Peyer's patch (tissue), 4 donors: ENCODE data around the gene TLR1.

ENCODE experiments used
- POLR2A ChIP-seq, 2 donors: fragments of 450-650 bp; IDR thresholded peaks; one replicate each; pipeline ENCODE4 v1.5.1; 2017; ENCODE audit warnings: antibody characterized with exemption in 2 of 2, mild to moderate bottlenecking in 2 of 2, moderate library complexity in 2 of 2
- TF ChIP-seq, protein P1 (sequence below), 6 experiments: fragments of 450-650 bp in 4 of 6; fragments of 200-600 bp in 2 of 6; sonication (generic) in 1 of 6; IDR thresholded peaks; one replicate each; pipeline ENCODE4 v1.5.1; 2017 to 2019; ENCODE audit warnings: antibody characterized with exemption in 6 of 6, mild to moderate bottlenecking in 3 of 6, moderate library complexity in 1 of 6

DNA sequence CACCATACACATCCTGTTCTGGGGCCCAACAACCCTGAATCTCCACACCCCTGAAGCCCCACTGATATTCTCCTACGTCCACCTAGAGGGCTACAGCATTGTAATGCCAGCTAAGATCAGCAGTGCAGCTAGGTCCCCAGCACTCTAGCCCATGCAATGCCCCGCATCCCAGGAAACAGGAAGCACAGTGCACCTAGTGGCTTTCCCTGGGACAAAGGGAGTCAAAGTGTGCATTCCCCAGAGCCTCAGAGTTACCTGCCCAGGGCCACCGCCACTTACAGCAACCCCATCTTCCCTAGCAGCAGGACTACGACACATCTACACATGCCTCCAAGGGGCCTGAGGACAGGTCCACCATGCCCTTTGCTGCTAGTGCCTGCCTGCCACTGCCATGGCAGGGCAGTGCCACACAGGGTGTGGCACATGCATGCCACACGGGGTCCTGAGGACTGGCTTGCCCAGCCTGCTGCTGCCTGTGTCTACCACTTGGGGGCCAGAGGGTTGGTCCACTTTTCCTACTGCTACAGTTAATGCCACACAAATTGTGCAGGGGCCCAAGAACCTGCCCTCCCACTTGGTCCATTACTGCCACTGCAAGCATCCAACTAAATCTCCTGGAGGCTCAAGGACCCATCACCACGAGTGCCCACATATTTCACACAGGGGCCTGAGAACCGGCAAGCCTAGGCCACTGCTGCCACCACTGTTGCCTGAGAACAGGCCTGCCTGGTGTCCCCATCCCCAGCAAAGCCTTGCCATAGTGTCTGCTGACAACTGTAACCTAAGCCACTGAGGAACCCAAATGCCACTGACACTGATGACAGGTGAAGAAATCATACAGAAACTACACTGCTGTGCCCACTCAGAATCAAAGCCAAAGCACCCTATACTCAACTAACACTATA, 28.3 kb upstream of the TLR1 start:
- TF ChIP-seq, protein P1, sequence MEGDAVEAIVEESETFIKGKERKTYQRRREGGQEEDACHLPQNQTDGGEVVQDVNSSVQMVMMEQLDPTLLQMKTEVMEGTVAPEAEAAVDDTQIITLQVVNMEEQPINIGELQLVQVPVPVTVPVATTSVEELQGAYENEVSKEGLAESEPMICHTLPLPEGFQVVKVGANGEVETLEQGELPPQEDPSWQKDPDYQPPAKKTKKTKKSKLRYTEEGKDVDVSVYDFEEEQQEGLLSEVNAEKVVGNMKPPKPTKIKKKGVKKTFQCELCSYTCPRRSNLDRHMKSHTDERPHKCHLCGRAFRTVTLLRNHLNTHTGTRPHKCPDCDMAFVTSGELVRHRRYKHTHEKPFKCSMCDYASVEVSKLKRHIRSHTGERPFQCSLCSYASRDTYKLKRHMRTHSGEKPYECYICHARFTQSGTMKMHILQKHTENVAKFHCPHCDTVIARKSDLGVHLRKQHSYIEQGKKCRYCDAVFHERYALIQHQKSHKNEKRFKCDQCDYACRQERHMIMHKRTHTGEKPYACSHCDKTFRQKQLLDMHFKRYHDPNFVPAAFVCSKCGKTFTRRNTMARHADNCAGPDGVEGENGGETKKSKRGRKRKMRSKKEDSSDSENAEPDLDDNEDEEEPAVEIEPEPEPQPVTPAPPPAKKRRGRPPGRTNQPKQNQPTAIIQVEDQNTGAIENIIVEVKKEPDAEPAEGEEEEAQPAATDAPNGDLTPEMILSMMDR (IDR thresholded peaks at IDR 0.05), result no peak
- no peak for TF ChIP-seq POLR2A (IDR thresholded peaks at IDR 0.05)
